ENCODE results near the gene FAM149B1.

Gene FAM149B1

GRCh38 chr10:73293461-73293860 is 125.5 kb downstream of the FAM149B1 start:
- no peak for DNase-seq

Data from activated naive CD4-positive, alpha-beta T cell treated with Interleukin-2 at 50 U/mL for 16 hours (primary cell).